Activated naive CD4-positive, alpha-beta T cell treated with anti-CD3 and anti-CD28 coated beads, Interleukin-2, amount 50 U/mL, for 24 hours (primary cell): Measurements from ENCODE around the gene ATP12A.

Experiments
- H3K27ac Mint-ChIP-seq: one replicate; pipeline ENCODE4 v1.8.0; 2021; ENCODE audit warnings: mild to moderate bottlenecking, mixed read lengths
- H3K27me3 Mint-ChIP-seq: one replicate; pipeline ENCODE4 v1.8.0; 2021; ENCODE audit warnings: mixed read lengths
- H3K36me3 Mint-ChIP-seq: one replicate; pipeline ENCODE4 v1.8.0; 2021; ENCODE audit warnings: mixed read lengths
- H3K4me1 Mint-ChIP-seq: one replicate; pipeline ENCODE4 v1.8.0; 2021; ENCODE audit warnings: mixed read lengths
- H3K4me3 Mint-ChIP-seq: one replicate; pipeline ENCODE4 v1.8.0; 2021; ENCODE audit warnings: mild to moderate bottlenecking, mixed read lengths
- H3K9me3 Mint-ChIP-seq: one replicate; pipeline ENCODE4 v1.8.0; 2021; ENCODE audit warnings: mixed read lengths

The ATP12A gene

DNA sequence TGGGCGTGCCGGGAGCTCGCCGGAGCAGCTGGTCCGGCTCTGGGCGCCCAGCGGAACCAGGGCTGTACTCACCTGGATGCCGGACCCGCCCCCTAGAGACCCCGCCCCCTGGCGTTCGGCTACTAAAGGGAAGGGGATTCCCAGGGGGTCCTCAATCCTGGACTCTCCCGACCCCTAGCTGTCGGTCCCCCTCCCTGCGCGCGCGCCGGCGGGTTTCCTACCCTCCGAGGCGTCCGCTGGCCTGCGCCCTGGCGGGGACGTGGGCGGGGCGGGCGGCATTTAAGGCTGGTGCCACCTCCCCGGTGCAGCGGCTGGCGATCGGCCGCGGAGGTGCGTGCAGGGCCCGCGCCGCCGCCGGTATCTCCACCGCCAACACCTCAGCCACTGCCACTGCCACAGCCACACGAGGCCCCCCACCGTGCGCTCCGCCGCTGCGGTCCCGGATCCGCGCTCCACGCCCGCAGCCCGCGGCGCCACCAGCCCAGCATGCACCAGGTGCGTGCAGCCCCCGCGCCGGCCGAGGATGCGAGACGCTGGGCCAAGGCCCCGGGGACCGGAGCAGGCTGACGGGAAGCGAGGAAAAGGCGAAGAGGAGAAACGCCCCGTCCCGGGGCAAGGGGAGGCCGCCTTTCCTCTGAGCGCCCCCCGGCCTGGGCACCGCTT is at the start of gene ATP12A:
Gene ATP12A (plus strand): TSS at position 151 of the 663 bp plus-strand sequence. CDS start 336 bp downstream, at position 487.
- peaks cover 30% of the 10 kb centered on the region for H3K4me1 Mint-ChIP-seq
- H3K36me3 Mint-ChIP-seq: no peaks in the 10 kb centered on the region
- peaks cover 25% of the 10 kb centered on the region for H3K27me3 Mint-ChIP-seq
- H3K4me3 Mint-ChIP-seq: peak within 1 kb of the TSS; percentile 62
- H3K9me3 Mint-ChIP-seq: no peaks in the 10 kb centered on the region
- H3K27ac Mint-ChIP-seq: peak within 1 kb of the TSS; percentile 35

DNA sequence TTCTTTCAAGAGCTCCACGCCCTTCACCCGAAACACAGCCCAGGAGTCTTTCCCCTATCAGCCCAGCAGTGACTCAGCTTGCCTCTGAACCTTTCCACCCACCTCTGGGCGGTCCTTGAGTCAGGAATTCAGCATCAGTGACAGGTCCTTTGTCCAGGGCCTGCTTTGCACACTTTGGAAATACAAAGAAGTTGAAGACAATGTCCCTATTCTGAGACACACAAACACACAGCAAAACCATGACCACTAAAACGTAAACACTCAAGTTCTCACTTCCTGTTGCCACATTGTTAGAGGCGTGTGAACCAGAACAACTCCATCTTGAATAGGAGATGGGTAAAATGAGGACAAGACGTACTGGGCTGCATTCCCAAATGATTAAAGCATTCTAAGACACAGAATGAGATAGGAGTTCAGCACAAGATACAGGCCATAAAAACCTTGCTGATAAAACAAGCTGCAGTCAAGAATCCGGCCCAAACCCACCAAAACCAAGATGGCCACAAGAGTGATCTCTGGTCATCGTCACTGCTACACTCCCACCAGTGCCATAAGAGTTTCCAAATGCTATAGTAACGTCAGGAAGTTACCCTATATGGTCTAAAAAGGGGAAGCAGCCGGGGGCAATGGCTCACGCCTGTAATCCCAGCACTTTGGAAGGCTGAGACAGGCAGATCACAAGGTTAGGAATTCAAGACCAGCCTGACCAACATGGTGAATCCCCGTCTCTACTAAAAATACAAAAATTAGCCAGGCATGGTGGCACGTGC is 49.2 kb upstream of the ATP12A start:
- H3K27me3 Mint-ChIP-seq: no peaks in the 10 kb centered on the region
- no peaks in the 10 kb centered on the region for H3K36me3 Mint-ChIP-seq
- H3K27ac Mint-ChIP-seq: no peak overlapping the region
- no peaks in the 10 kb centered on the region for H3K9me3 Mint-ChIP-seq
- H3K4me3 Mint-ChIP-seq: no peak overlapping the region
- peaks cover 17% of the 10 kb centered on the region for H3K4me1 Mint-ChIP-seq

GRCh38 chr13:24631922-24632321 is 48.3 kb upstream of the ATP12A start:
- Mint-ChIP-seq H3K4me1 (peaks cover 9% of the 10 kb centered on the region), H3K4me3 (no peak overlapping the region), H3K36me3 (no peaks in the 10 kb centered on the region), H3K9me3 (no peaks in the 10 kb centered on the region), H3K27ac (no peak overlapping the region), H3K27me3 (no peaks in the 10 kb centered on the region)

DNA sequence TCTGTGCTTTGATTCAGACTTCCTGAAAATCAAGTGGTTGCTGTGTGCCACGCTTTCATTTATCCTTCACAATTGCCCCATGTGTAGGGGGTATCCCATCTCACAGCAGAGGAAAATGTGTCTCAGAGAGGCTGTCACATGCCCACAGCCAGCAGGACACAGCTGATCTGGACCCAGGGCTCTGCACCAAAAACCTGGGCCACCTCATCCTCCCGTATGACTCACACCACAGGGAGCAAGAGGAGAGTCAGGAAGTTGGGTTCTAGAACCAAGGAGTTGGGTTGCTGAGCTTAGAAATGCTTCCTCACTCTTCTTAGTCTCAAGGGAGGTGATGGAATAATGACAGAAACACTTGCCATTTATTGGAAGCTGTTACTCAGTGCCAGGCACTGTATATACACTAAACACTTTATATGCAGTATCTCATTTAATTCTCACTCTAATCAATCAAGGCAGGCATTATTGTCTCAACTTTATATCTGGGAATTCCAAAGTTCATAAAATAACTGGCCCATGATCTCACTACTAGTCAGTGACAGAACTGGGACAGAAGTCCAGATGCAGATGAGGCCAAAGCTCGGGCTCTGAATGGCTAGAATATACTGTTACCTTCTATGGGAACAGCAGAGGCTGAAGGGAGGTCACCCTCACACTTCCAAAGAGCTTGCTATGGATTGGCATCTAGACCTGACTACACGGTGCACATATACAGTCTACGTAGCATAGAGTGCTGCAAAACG is 47.7 kb upstream of the ATP12A start:
- Mint-ChIP-seq H3K36me3 (no peaks in the 10 kb centered on the region), H3K4me3 (no peak overlapping the region), H3K27me3 (no peaks in the 10 kb centered on the region)

DNA sequence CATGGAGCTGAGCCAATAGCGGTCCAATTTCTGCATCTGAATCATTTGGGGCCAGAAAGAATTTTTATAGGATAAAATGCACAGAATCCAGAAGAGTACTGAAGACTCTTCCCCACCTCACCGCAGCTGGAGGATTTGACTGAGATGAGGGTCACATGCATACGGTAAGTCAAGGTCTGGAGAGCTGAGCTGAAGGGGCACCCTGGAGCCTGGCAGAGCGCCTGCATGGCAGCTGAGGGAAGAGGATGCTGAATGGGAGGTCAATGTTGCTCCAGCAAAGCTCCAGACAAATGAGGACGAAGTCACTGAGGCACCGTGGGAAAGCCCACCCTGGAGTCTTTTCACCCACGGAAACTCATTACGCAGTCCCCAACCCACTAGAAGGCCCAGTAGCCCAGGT is 43.4 kb upstream of the ATP12A start:
- H3K4me1 Mint-ChIP-seq: no peaks in the 10 kb centered on the region
- no peak overlapping the region for H3K4me3 Mint-ChIP-seq
- no peaks in the 10 kb centered on the region for H3K36me3 Mint-ChIP-seq
- no peak overlapping the region for H3K27ac Mint-ChIP-seq
- no peaks in the 10 kb centered on the region for H3K27me3 Mint-ChIP-seq
- no peaks in the 10 kb centered on the region for H3K9me3 Mint-ChIP-seq

More for the DNA sequence above, 47.7 kb upstream of the ATP12A start:
- Mint-ChIP-seq H3K27ac (no peak overlapping the region), H3K4me1 (peaks cover 9% of the 10 kb centered on the region), H3K9me3 (no peaks in the 10 kb centered on the region)

- Mint-ChIP-seq H3K27ac (no peak overlapping the region), H3K4me3 (no peak overlapping the region), H3K27me3 (no peaks in the 10 kb centered on the region), H3K9me3 (no peaks in the 10 kb centered on the region), H3K36me3 (no peaks in the 10 kb centered on the region), H3K4me1 (no peaks in the 10 kb centered on the region)
Observed at GRCh38 chr13:24638096-24638495, 42.1 kb upstream of the ATP12A start.

DNA sequence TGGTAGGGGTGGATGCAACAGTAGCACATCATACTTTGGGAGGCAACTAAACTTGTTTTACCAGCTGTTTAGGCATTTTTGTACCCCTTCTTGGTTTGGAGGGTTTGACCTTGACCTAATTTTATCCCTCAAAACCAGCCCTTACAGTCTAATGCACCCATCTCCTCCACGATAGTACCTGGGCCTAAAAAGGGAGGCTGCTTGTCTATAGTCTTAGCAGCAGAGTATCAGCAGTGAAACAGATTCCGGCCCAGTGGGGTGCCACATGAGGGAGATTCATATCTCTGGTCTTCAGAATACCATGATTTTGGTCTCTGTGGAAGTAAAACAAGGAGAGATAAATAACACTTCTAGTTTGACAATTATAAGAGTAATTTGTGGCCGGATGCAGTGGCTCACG is 39.5 kb upstream of the ATP12A start:
- Mint-ChIP-seq H3K4me3 (no peak overlapping the region), H3K9me3 (no peaks in the 10 kb centered on the region), H3K27me3 (no peaks in the 10 kb centered on the region), H3K36me3 (no peaks in the 10 kb centered on the region), H3K4me1 (no peaks in the 10 kb centered on the region), H3K27ac (no peak overlapping the region)

- no peak overlapping the region for H3K4me3 Mint-ChIP-seq
- no peaks in the 10 kb centered on the region for H3K27me3 Mint-ChIP-seq
- H3K27ac Mint-ChIP-seq: peak overlapping the region; percentile 8
- no peaks in the 10 kb centered on the region for H3K9me3 Mint-ChIP-seq
- no peaks in the 10 kb centered on the region for H3K4me1 Mint-ChIP-seq
- no peaks in the 10 kb centered on the region for H3K36me3 Mint-ChIP-seq
Observed at GRCh38 chr13:24642219-24642618, 38.0 kb upstream of the ATP12A start.

DNA sequence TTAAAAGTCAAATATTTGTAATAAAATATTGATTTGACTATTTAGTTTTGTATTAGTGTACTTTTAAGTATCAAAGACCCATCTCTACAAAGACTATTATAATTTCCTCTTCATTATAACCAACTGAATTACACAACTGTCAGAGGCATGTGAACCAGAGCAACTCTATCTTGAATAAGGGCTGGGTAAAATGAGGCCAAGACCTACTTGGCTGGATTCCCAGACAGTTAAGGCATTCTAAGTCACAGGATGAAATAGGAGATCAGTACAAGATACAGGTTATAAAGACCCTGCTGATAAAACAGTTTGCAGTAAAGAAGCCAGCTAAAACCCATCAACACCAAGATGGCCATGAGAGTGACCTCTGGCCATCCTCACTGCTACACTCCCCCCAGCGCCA is 36.2 kb upstream of the ATP12A start:
- H3K36me3 Mint-ChIP-seq: no peaks in the 10 kb centered on the region
- no peak overlapping the region for H3K27ac Mint-ChIP-seq
- H3K4me3 Mint-ChIP-seq: no peak overlapping the region
- no peaks in the 10 kb centered on the region for H3K4me1 Mint-ChIP-seq
- H3K9me3 Mint-ChIP-seq: no peaks in the 10 kb centered on the region
- no peaks in the 10 kb centered on the region for H3K27me3 Mint-ChIP-seq

DNA sequence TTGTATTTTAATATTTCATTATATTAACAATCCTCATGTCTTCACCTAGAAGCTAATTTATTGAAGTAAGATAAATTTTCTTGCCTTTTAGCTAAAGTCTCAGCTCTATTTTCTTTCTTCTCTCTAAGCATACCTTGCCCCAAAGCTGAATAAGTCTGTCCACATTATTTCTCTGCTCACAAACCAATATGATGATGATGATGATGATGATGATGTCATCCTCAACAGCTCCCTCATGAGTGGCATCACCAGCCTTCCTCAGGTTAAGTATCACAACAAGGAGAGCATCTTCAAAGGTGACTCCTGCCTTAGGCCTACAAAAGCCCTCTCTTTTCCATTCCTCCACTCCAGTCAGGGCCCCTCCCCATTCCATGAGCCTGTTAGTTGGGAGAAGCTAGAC is 31.9 kb upstream of the ATP12A start:
- Mint-ChIP-seq H3K9me3 (no peaks in the 10 kb centered on the region), H3K4me1 (no peaks in the 10 kb centered on the region), H3K4me3 (no peak overlapping the region), H3K36me3 (no peaks in the 10 kb centered on the region), H3K27me3 (peaks cover 1% of the 10 kb centered on the region), H3K27ac (no peak overlapping the region)

GRCh38 chr13:24648983-24649687 is 31.1 kb upstream of the ATP12A start:
- Mint-ChIP-seq H3K27ac (no peak overlapping the region), H3K36me3 (no peaks in the 10 kb centered on the region), H3K27me3 (peaks cover 1% of the 10 kb centered on the region), H3K9me3 (no peaks in the 10 kb centered on the region), H3K4me1 (no peaks in the 10 kb centered on the region), H3K4me3 (no peak overlapping the region)

DNA sequence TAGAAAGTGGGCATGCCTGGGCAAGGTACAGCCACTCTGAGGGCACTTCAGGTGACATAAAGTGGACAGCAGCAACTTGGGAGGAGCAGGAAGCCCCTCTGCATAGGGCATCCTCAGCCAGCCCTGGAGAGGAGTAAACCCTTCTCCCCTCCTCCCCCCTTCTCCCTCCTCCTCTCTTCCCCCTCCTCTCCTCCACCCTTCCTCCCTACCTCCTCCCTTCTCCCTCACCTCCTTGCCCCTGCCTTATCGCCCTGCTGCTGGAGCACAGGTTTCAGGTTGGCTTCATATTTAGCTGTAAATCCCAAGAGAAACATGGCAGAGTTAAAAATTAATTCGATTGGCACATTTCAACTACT is 30.5 kb upstream of the ATP12A start:
- Mint-ChIP-seq H3K27me3 (peaks cover 1% of the 10 kb centered on the region), H3K27ac (no peak overlapping the region), H3K4me1 (no peaks in the 10 kb centered on the region), H3K4me3 (no peak overlapping the region), H3K9me3 (no peaks in the 10 kb centered on the region), H3K36me3 (no peaks in the 10 kb centered on the region)

DNA sequence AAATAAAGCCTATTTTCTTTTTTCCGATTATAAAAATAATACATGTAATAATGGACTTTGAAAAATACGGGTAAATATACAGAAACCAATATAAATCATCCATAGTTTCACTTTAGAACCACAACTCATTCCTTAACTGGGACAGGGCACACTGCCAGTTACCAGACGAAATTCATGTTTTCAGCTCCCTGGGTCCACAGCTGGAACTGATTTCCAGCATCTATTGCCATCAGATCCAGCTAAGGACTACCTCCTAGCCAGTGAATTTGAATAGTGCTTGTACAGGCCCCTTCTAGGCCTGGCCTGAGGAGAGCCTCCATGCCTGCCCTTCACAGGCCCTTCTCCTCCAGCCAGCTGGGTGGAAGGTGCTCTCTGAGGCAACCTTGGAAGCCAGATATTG is 30.0 kb upstream of the ATP12A start:
- Mint-ChIP-seq H3K27me3 (peaks cover 1% of the 10 kb centered on the region), H3K36me3 (no peaks in the 10 kb centered on the region), H3K4me3 (no peak overlapping the region), H3K4me1 (no peaks in the 10 kb centered on the region), H3K9me3 (no peaks in the 10 kb centered on the region), H3K27ac (no peak overlapping the region)

GRCh38 chr13:24651718-24652345 is 28.4 kb upstream of the ATP12A start:
- Mint-ChIP-seq H3K9me3 (no peaks in the 10 kb centered on the region), H3K27me3 (peaks cover 6% of the 10 kb centered on the region), H3K4me3 (no peak overlapping the region), H3K36me3 (no peaks in the 10 kb centered on the region), H3K27ac (no peak overlapping the region), H3K4me1 (no peaks in the 10 kb centered on the region)

DNA sequence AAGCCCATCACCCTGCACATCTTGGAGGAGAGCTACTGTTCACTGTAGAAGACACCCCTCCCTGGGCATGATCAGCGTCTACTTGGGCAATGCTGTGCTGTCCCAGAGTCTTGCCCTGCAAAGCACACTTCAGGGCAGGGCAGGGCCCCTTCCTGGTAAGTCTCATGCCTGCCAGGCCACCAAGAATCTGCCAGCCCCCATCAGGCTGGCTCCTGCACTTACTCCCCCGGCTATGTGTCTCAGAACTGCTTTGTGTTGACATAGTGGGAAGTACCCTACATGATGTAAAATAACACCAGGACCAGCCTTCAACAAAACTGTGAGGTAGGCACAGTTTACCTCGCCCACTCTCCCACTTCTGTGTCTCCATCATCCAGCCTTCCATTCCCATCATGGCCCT is 27.8 kb upstream of the ATP12A start:
- H3K4me1 Mint-ChIP-seq: no peaks in the 10 kb centered on the region
- H3K36me3 Mint-ChIP-seq: no peaks in the 10 kb centered on the region
- H3K9me3 Mint-ChIP-seq: no peaks in the 10 kb centered on the region
- peaks cover 6% of the 10 kb centered on the region for H3K27me3 Mint-ChIP-seq
- no peak overlapping the region for H3K4me3 Mint-ChIP-seq
- no peak overlapping the region for H3K27ac Mint-ChIP-seq
